AG09309 (cell line): ENCODE results near the gene GALNT18.

Source experiments
- DNase-seq: peaks from one replicate; pipeline ENCODE4 v3.0.0-alpha.2; 2010; ENCODE audit warnings: low read depth
- H3K4me3 ChIP-seq: 2 replicates; pipeline ENCODE4 v1.5.1; 2011; ENCODE audit warnings: mild to moderate bottlenecking, low read depth, low read length, moderate library complexity; ENCODE audit not compliant: control insufficient read depth
- TF ChIP-seq, protein P1 (sequence below): IDR thresholded peaks from 2 replicates; pipeline ENCODE4 v1.5.1; 2011; ENCODE audit warnings: mild to moderate bottlenecking, low read depth, low read length, inconsistent platforms; ENCODE audit not compliant: insufficient read depth, control insufficient read depth; ENCODE audit errors: missing control alignments

Gene GALNT18

DNA sequence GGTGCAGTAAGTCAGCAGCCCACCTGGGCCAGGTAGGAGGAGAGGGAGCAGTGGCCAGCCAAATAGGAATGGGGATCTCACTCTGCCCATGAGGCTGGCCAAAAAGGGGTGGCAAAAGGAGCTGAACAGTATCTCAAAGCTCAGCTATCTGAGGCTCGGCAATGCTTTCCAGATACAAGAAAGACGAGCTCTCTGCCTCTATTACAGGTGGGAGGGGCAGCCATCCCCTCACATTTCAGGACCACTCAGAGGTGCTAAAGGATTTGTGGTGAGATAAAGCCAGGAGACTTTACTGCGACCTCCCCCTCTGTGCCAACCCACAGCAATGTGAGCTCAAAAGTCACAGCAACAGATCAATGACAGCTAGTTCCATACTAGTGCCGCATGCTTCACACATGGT, 42.1 kb upstream of the GALNT18 start:
- TF ChIP-seq, protein P1, sequence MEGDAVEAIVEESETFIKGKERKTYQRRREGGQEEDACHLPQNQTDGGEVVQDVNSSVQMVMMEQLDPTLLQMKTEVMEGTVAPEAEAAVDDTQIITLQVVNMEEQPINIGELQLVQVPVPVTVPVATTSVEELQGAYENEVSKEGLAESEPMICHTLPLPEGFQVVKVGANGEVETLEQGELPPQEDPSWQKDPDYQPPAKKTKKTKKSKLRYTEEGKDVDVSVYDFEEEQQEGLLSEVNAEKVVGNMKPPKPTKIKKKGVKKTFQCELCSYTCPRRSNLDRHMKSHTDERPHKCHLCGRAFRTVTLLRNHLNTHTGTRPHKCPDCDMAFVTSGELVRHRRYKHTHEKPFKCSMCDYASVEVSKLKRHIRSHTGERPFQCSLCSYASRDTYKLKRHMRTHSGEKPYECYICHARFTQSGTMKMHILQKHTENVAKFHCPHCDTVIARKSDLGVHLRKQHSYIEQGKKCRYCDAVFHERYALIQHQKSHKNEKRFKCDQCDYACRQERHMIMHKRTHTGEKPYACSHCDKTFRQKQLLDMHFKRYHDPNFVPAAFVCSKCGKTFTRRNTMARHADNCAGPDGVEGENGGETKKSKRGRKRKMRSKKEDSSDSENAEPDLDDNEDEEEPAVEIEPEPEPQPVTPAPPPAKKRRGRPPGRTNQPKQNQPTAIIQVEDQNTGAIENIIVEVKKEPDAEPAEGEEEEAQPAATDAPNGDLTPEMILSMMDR, result no peak
- DNase-seq, result no peak
- H3K4me3 ChIP-seq, result no peak overlapping the region

DNA sequence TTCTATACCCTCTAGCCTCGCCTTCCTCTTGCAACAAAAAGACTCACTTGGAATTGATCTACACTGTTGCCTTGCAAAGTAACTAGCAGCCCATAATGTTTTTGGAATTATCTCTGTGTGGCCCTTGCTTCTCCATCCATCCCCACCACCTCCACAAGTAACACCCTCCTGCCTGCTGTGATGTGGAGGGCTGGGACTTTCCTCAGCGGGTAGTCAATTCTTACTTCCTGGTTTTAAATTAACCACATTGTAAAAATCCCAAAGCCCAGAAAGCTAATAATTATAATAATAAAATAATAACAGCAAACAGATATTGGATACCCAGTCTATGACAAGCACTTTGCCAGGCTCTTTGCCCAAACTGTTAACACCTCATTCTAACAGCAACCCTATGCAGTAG, 40.8 kb upstream of the GALNT18 start:
- H3K4me3 ChIP-seq, result no peak overlapping the region
- no peak for DNase-seq
- TF ChIP-seq, protein P1, result no peak

DNA sequence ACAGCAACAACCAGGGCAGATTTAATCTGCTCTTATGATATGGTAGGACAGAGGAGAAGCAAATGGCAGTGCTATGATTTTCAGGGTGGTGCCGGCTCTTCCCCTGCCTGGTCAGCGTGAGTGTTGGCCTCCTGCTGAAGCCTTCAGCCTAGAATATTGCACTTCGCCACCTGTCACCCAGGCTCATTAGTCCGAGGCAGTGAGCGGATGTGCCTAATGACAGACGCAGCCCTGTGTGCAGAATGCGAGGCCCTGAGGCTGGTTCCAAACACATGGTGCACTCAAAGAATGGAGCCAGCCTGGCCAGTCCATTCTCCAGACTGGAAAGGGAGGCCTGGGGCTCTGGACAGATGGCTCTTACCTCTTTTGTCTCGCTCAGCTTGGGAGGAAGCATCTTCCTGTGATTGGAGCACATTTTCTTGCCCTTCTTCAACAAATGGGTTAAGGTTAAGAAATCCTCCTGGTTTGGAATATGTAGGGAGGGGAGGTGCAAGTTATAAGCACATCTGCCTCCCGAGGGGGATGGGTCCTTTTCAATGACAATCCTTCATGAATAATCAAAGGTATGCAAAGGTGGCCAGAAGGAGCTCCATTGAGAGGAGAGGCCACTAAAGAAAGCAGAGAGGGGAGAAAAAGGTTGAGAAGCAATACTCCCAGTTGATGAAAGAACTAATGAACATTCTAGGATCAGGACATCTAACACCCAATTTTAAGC, 39.7 kb upstream of the GALNT18 start:
- TF ChIP-seq, protein P1, result no peak
- H3K4me3 ChIP-seq, result no peak overlapping the region
- no peak for DNase-seq

DNA sequence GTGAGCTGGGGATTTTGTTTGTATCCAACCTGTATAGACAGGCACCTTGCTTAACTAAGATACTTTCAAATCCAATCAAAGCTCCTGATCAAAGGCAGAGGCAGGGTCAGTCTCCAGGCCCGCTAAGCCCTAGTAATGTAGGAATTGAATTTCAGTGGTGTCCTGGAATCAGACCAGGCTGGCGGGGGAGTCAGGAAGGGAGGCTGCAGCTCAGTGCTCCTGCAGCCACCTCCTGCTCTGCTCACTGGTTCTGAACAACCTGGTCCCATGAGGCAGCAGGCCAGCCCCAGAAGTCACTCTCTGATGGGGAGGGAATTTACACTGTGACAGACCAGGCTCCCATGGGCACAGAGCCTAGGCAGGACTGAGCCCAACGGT, 38.5 kb upstream of the GALNT18 start:
- no peak overlapping the region for H3K4me3 ChIP-seq
- no peak for DNase-seq
- TF ChIP-seq, protein P1, result no peak

DNA sequence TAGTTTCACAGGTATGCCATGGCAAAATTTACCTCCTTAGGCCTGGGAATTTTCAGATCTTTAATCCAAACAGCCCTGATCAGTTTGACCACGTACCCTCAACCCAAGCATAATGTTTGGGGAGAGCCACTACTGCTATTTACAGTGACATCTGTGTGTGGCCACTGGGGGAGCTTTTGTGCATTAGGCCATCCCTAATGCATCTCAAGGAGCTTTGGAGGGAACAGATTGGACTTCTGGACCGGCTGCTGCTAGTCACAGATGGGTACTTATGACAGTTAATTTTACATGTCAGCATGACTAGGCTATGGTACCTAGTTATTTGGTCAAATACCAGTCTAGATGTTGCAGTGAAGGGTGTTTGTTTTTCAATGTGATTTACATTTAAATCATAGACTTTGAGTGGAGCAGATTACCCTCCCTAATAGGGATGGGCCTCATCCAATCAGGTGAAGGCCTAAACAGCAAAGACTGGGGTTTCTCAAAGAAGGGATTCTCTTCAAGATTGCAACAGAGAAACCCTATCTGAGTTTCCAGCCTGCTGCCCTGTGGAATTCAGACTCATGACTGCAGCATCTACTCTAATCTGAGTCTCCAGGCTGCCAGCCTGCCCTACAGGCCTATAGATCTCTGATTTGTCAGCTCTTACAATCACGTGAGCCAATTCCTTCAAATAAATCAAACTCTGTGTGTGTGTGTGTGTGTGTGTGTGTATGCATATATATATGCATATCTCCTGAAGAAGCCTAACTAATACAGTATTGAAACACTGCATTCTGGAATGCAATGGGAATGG, 38.0 kb upstream of the GALNT18 start:
- no peak overlapping the region for H3K4me3 ChIP-seq
- no peak for DNase-seq
- TF ChIP-seq, protein P1, result no peak

DNA sequence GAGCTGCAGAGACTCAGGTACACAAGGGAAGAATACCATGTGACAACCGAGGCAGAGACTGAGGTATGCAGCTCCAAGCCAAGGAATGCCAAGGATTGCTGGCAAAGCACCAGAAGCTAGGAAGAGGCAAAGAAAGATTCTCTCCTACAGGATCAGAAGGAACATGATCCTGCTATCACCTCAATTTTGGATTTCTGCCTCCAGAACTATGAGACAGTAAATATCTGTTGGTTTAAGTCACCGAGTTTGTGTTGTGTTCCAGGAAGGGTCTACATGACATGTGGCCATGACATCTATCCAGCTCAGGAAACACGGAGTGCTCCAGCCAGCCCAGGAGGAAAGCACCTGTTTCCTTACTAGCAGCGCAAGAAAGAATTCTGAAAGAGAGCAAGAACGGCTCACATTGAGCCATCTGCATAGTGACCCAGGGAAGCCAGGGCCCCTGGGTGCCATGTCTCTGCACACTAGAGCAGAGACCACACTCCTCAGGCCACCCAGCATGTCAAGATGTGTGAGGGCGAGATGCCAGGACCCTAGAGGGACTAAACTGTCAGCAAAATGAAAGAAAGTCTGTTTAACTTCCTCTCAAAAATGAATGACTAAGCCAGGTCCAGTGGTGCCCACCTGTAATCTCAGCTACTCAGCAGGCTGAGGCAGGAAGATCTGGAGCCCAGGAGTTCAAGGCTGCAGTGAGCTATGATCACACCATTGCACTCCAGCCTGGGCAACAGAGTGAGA, 35.6 kb upstream of the GALNT18 start:
- DNase-seq, result no peak
- TF ChIP-seq, protein P1, result no peak
- H3K4me3 ChIP-seq, result no peak overlapping the region
